ENCODE results near the gene COMMD4.
"Not testable (repeated sequence)": the region's sequence is repeated elsewhere in the genome, so short reads cannot be mapped to it uniquely, and the experiment has no call there.

GRCh38 chr15:75343953-75344352 lies 8.1 kb downstream of the COMMD4 start:
- TF ChIP-seq CTCF, POLR2A, POLR2AphosphoS5 (IDR thresholded peaks at IDR 0.05): not testable (repeated sequence)

All from stomach (tissue), 4 donors.